Ovary (tissue), 9 donors: Measurements from ENCODE around the gene BRI3. TPM values are rescaled to one million over a fixed set of nuclear protein-coding genes. Genes with fewer than 3 reads are reported as not detected.

Source experiments
- DNase-seq, 5 donors: peaks; one replicate each; pipeline ENCODE4 v3.0.0-alpha.2; 2019 to 2020
- H3K27ac ChIP-seq, 2 donors: fragments of 200-600 bp; one replicate each; pipeline versions ENCODE4 v1.5.1 to v1.8.0; 2019 to 2022
- H3K27me3 ChIP-seq: fragments of 200-600 bp; one replicate; pipeline ENCODE4 v1.8.0; 2022
- H3K36me3 ChIP-seq: fragments of 200-600 bp; sonication (generic); one replicate; pipeline ENCODE4 v1.5.1; 2019
- H3K4me1 ChIP-seq: one replicate; pipeline ENCODE4 v1.8.1; 2013; ENCODE audit warnings: mild to moderate bottlenecking, moderate library complexity; ENCODE audit not compliant: insufficient read depth
- H3K4me3 ChIP-seq: fragments of 200-600 bp; sonication (generic); one replicate; pipeline ENCODE4 v1.5.1; 2017
- H3K9me3 ChIP-seq, 2 donors: fragments of 200-600 bp in 1 of 2; sonication (generic) in 1 of 2; one replicate each; pipeline versions ENCODE4 v1.5.1 to v1.8.1; 2013 to 2019; ENCODE audit warnings: mild to moderate bottlenecking in 1 of 2, moderate library complexity in 1 of 2
- CTCF ChIP-seq, 3 donors: fragments of 450-650 bp in 2 of 3; fragments of 200-600 bp in 1 of 3; IDR thresholded peaks; one replicate each; pipeline versions ENCODE4 v1.5.1 to v1.8.0; 2016 to 2022; ENCODE audit warnings: antibody characterized with exemption in 3 of 3, mild to moderate bottlenecking in 1 of 3
- EP300 ChIP-seq: sonication (generic); formaldehyde crosslinking; IDR thresholded peaks from one replicate; pipeline ENCODE4 v1.6.1; 2017; ENCODE audit warnings: antibody characterized with exemption
- POLR2A ChIP-seq: fragments of 450-650 bp; IDR thresholded peaks from one replicate; pipeline ENCODE4 v1.6.1; 2017; ENCODE audit warnings: antibody characterized with exemption, mild to moderate bottlenecking, moderate library complexity
- WGBS, 3 donors: extraction: QIAGEN DNeasy Blood & Tissue Kit in 1 of 3; methylation state at CpG; one replicate each; pipeline versions ENCODE4 v1.1.5 to v1.1.7; 2013 to 2017; 5-methylcytosine and 5-hydroxymethylcytosine counted together
- intact Hi-C, 4 donors: fragments of 100-400 bp; cut with DNase I; formaldehyde crosslinking; loops; one replicate each; pipeline versions ENCODE4 v1.11.0 to v1.15.1; 2022 to 2023
- polyA plus RNA-seq, 2 donors: library from polyadenylated mRNA; stranded (reverse); fragments of 200-250 nt in 1 of 2; fragments of 350-450 nt in 1 of 2; fragmentation: Illumina TruSeq in 1 of 2; extraction: RNeasy Lipid Tissue Mini Kit (QIAGEN cat#74804) in 1 of 2; gene quantifications; one replicate each; pipeline ENCODE4 v1.2.3, GENCODE V29; 2013 to 2014
- total RNA-seq, 7 donors: library from RNA; depleted of rRNA in 2 of 7; stranded (reverse); fragments of >200 nt in 2 of 7; fragmentation: NEBNext Ultra II Directional in 3 of 7; extraction: Animal tissue kit (Norgen Biotek cat#: 25700) in 3 of 7; gene quantifications; one replicate each; pipeline versions ENCODE4 v1.1.0 to v1.2.4, GENCODE V29; 2016 to 2023
- donor health status: DM: no; HTN: no; CAD: no; lungs with moderate emphysema.
- donor health status: DM: no; HTN: no; CAD: no.
- donor health status: Bipolar disorder and iron deficiency.
- donor health status: DM: yes; HTN: yes; CAD: no.
- donor health status: DM: no; HTN: no; CAD: no.
- donor health status: DM: yes; HTN: yes; CAD: no.

BRI3 gene
- total and polyA plus RNA-seq, 9 donors, result 19.9 to 161 (median 133) TPM

DNA sequence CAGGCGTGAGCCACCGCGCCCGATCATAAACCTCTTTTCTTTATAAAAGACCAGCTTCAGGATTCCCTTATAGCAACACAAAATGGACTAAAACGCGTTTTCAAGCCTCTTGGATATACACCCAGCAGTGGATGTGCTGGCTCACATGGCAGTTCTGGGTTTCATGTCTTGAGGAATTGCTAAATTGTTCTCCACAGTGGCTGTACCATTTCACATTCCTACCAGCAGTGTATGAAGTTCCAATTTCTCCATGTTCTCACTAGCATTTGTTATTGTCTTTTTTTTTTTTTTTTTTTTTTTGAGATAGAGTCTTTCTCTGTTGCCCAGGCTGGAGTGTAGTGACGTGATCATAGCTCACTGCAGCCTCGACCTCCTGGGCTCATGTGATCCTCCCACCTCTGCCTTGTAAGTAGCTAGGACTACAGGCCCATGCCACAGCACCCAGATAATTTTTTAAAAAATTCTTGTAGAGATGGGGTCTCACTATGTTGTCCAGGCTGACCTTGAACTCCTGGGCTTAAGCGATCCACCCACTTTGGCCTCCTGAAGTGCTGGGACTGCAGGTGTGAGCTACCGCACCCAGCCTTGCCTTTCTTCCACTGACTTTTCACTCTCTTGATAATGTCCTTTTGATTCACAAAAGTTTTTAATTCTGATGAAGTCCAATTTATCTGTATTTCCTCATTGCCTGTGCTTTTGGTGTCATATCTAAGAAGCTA, 46.9 kb upstream of the BRI3 start:
- no peak for TF ChIP-seq EP300
- TF ChIP-seq CTCF (IDR thresholded peaks at IDR 0.05), result no peak
- no peak for TF ChIP-seq POLR2A
- Histone ChIP-seq H3K27ac (no peak overlapping the region), H3K4me1 (no peaks in the 10 kb centered on the region), H3K4me3 (no peak overlapping the region), H3K27me3 (no peaks in the 10 kb centered on the region), H3K36me3 (no peaks in the 10 kb centered on the region), H3K9me3 (no peaks in the 10 kb centered on the region)
- 88 to 92% (median 89%) methylated on average over 10 of the region's 10 CpGs for WGBS, 3 donors
- DNase-seq, result no peak
- intact Hi-C loops, result no loop called here

DNA sequence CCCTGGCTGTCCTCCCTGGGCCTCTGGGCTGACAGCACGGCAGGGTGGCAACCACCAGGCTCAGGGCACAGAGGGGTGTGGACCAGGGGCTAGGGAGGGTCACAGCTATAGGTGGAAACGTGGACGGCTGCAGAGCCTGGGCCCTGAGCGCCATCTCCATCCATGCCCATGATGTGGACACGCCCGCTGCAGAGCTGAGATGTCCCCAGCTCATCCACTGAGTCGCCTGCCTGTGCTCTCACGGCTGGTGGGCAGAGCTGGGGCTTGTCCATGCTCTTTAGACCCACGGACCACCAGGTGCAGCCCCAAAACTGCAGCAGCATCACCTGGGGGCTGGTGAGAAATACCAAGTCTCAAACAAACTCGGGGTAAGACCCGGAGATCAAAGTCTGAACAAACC, 45.6 kb upstream of the BRI3 start:
- Histone ChIP-seq H3K9me3 (no peaks in the 10 kb centered on the region), H3K4me1 (no peaks in the 10 kb centered on the region), H3K27ac (no peak overlapping the region), H3K36me3 (no peaks in the 10 kb centered on the region), H3K27me3 (no peaks in the 10 kb centered on the region), H3K4me3 (no peak overlapping the region)
- TF ChIP-seq CTCF (IDR thresholded peaks at IDR 0.05), result no peak
- TF ChIP-seq POLR2A, result no peak
- intact Hi-C loops, result no loop called here
- 92 to 95% (median 94%) methylated on average over 11 of the region's 11 CpGs for WGBS, 3 donors
- DNase-seq, result no peak

- Histone ChIP-seq H3K4me3 (no peak overlapping the region), H3K4me1 (no peaks in the 10 kb centered on the region), H3K27ac (no peak overlapping the region), H3K9me3 (no peaks in the 10 kb centered on the region), H3K27me3 (no peaks in the 10 kb centered on the region), H3K36me3 (no peaks in the 10 kb centered on the region)
- 93 to 94% (median 94%) methylated on average over 25 of the region's 25 CpGs for WGBS, 3 donors
- TF ChIP-seq CTCF (IDR thresholded peaks at IDR 0.05) (no peak), POLR2A (no peak), EP300 (no peak)
- intact Hi-C loops, result no loop called here
- no peak for DNase-seq
These were observed 44.9 kb upstream of the BRI3 start for GRCh38 chr7:98236355-98237185.

GRCh38 chr7:98238076-98238475, 43.4 kb upstream of the BRI3 start:
- Histone ChIP-seq H3K4me3 (no peak overlapping the region), H3K27ac (no peak overlapping the region), H3K27me3 (no peaks in the 10 kb centered on the region), H3K36me3 (no peaks in the 10 kb centered on the region), H3K4me1 (no peaks in the 10 kb centered on the region), H3K9me3 (no peaks in the 10 kb centered on the region)
- no peak for DNase-seq
- TF ChIP-seq CTCF (IDR thresholded peaks at IDR 0.05), result no peak
- no peak for TF ChIP-seq EP300
- no peak for TF ChIP-seq POLR2A
- intact Hi-C loops, result no loop called here
- 91 to 100% (median 95%) methylated on average over 4 of the region's 4 CpGs for WGBS, 3 donors
